ENCODE measurements around the gene PPP1R14C.
"Not testable (repeated sequence)": the region's sequence is repeated elsewhere in the genome, so short reads cannot be mapped to it uniquely, and the experiment has no call there.

PPP1R14C gene

DNA sequence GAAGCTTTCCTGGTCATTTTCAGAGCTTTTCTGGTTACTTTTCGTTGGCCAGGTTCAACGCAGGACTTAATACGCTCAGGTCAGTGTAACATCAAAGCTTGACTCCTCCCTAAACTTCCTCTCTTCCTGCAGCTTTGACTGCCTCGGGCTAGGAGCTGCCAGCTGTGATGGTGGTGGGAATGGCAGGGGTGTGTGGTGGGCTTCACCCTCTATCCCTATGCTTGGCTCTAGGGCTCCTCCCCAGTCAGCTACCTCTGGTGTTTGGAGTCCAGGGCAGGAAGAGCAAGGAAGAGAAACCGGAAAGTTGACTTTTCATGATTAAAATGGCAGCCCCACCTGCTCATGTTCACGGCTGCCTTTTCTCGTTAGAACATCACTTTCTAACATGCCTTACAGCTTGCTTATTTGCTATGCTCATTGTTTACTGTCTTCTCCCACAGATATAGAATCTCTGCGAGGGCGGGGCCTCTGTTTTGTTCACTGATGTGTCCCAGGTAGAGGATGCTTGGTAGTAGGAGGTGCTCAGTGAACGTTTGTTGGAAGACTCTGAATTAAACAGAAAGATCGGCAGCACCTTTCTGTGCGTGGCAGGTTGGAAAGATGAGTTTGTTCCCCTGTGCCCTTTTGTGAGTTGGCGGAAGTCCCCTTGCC is 16.1 kb upstream of the PPP1R14C start:
- H3K4me1 Mint-ChIP-seq (ENCODE audit: low read depth): no peaks in the 10 kb centered on the region
- no peaks in the 10 kb centered on the region for H3K9me3 Mint-ChIP-seq
- no peak overlapping the region for H3K4me3 Mint-ChIP-seq
- DNase-seq: no peak
- H3K36me3 Mint-ChIP-seq (ENCODE audit: low read depth): no peaks in the 10 kb centered on the region
- H3K27ac Mint-ChIP-seq: no peak overlapping the region
- peaks cover 23% of the 10 kb centered on the region for H3K27me3 Mint-ChIP-seq

DNA sequence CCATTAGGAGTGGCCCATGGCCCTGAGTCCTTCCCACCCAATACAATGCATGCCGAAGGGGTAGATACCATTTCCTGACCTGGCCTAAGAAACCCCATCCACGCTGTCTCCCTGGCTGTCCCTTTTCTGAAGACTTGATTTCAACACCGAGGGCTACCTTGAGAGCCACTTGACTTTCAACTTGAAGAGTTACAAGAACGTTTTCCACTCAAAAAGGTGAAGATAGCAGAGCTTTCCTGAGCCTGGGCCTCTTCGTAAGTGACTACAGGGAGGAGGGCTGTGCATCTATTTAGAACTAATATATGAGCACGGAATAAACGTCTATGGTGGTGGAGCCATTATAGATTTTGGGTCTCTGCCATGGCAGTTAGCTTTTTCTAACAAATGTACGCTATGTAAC is 14.4 kb upstream of the PPP1R14C start:
- Mint-ChIP-seq H3K27ac (no peak overlapping the region), H3K4me1 (ENCODE audit: low read depth) (no peaks in the 10 kb centered on the region), H3K4me3 (no peak overlapping the region), H3K9me3 (no peaks in the 10 kb centered on the region), H3K36me3 (ENCODE audit: low read depth) (no peaks in the 10 kb centered on the region), H3K27me3 (peaks cover 22% of the 10 kb centered on the region)
- DNase-seq: no peak

DNA sequence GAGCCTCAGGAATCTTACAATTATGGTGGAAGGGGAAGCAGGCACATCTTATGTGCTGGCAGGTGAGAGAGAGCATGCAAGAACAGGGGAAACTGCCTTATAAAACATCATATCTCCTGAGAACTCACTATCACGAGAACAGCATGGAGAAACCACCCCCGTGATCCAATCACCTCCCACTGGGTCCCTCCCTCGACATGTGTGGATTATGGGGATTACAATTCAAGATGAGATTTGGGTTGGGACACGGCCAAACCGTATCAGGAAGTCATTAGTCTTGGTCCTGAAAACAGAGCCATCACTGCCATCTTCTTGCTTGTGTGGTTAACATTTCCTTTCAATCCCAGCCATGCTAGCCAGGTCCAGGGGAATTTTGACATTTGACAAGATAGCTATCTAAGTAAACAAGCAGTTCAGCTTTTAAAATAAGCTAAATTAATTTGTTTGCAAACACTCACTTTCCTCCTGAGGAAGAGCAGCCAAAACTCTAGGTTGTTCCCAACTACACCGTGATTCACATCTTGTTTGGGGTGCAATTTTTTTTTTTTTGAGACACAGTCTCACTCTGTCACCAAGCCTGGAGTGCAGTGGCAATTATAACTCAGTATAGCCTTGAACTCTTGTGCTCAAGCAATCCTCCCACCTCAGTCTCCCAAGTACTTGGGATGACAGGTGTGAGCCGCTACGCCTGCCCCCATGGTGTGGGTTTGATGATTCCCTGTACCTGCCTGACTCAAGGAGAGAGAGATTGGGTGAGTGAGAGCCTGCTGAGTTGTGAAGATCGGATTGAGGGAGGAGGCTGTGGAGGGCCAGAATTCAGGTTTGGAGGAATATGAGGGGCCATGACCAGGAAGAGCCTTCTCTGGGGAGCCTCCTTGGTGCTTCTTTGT is 13.0 kb upstream of the PPP1R14C start:
- Mint-ChIP-seq H3K27ac (no peak overlapping the region), H3K27me3 (peaks cover 15% of the 10 kb centered on the region), H3K9me3 (no peaks in the 10 kb centered on the region), H3K4me3 (no peak overlapping the region), H3K4me1 (ENCODE audit: low read depth) (no peaks in the 10 kb centered on the region), H3K36me3 (ENCODE audit: low read depth) (no peaks in the 10 kb centered on the region)
- no peak for DNase-seq

- Mint-ChIP-seq H3K4me3 (no peak overlapping the region), H3K9me3 (peaks cover 5% of the 10 kb centered on the region), H3K36me3 (ENCODE audit: low read depth) (no peaks in the 10 kb centered on the region), H3K27ac (no peak overlapping the region), H3K4me1 (ENCODE audit: low read depth) (no peaks in the 10 kb centered on the region), H3K27me3 (peaks cover 25% of the 10 kb centered on the region)
- no peak for DNase-seq
Observed at GRCh38 chr6:150133686-150134085, 9.2 kb upstream of the PPP1R14C start.

DNA sequence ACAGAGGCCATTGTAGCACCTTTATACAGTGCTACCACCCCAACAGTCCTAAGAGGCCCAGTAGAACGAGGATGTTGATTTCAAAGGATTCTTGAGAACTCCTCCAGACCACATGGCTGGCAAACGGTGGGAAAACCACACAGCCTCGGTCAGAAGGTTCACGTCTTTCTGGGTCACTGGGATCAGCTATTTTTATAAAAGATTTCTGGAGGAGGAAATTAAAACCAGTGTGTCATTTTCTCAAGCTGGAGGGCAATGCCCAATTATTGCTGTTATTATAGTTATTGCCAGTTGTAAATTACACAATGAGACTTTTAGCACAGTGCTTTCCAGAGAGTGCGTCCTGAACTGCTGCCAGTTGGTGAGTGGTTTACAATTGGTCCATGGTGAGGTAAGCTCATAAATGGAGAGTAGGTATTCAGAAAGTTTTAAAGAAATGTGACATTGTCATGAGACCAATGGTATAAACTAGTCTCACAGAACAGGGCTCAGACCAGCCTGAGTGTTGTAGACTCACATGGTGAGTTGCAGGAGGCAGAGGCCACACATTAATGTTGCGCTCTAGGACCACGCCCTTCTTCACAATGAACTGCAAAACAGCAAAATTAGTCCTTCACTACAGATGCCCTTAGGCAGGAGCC is 8.4 kb upstream of the PPP1R14C start:
- Mint-ChIP-seq H3K4me1 (ENCODE audit: low read depth) (no peaks in the 10 kb centered on the region), H3K36me3 (ENCODE audit: low read depth) (no peaks in the 10 kb centered on the region), H3K27ac (no peak overlapping the region), H3K27me3 (peaks cover 27% of the 10 kb centered on the region), H3K4me3 (no peak overlapping the region), H3K9me3 (peaks cover 5% of the 10 kb centered on the region)
- DNase-seq: no peak

DNA sequence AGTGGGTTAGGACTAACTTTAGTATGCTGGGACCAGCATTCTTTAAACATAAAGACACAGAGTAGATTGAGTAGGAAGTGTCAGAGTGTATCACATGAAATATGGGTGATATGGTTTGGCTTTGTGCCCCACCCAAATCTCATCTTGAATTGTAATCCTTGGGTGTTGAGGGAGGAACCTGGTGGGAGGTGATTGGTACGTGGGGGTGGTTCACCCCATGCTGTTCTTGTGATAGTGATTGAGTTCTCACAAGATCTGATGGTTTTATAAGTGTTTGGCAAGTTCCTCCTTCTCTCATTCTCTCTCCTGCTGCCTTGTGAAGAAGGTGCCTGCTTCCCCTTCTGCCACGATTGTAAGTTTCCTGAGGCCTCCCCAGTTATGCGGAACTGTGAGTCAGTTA is 5.1 kb upstream of the PPP1R14C start:
- not testable (repeated sequence) for H3K27ac Mint-ChIP-seq; H3K36me3 Mint-ChIP-seq (ENCODE audit: low read depth); DNase-seq; H3K4me1 Mint-ChIP-seq (ENCODE audit: low read depth); H3K4me3 Mint-ChIP-seq; H3K9me3 Mint-ChIP-seq
- peaks cover 59% of the 10 kb centered on the region for H3K27me3 Mint-ChIP-seq

- Mint-ChIP-seq H3K36me3 (ENCODE audit: low read depth) (no peaks in the 10 kb centered on the region), H3K27me3 (peaks cover 60% of the 10 kb centered on the region), H3K27ac (no peak overlapping the region), H3K9me3 (peaks cover 5% of the 10 kb centered on the region), H3K4me3 (no peak overlapping the region), H3K4me1 (ENCODE audit: low read depth) (peaks cover 6% of the 10 kb centered on the region)
- DNase-seq: no peak
Observed at GRCh38 chr6:150138638-150139037, 4.2 kb upstream of the PPP1R14C start.

DNA sequence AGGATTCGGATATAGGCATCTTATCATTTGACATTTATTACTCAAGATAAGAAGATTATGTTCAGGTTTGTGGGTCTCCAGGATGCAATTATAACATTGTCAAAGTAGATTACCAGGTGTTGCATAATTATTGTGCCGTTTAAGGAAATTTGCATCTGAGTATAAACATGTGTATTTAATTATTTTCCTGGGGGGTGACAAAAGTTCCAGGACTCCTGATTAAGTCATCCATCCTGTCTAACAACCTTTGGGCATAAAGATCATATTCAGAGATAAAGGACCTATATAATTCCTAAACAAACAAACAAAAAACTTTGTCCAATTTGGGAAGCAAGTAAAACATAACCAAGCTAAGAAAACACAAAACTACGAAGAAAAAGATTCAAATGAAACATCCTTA is 3.3 kb upstream of the PPP1R14C start:
- H3K9me3 Mint-ChIP-seq: peaks cover 5% of the 10 kb centered on the region
- H3K4me1 Mint-ChIP-seq (ENCODE audit: low read depth): peaks cover 13% of the 10 kb centered on the region
- H3K27ac Mint-ChIP-seq: no peak overlapping the region
- DNase-seq: no peak
- H3K4me3 Mint-ChIP-seq: no peak overlapping the region
- no peaks in the 10 kb centered on the region for H3K36me3 Mint-ChIP-seq (ENCODE audit: low read depth)
- H3K27me3 Mint-ChIP-seq: peaks cover 67% of the 10 kb centered on the region

- H3K27me3 Mint-ChIP-seq: peaks cover 73% of the 10 kb centered on the region
- no peak overlapping the region for H3K27ac Mint-ChIP-seq
- H3K36me3 Mint-ChIP-seq (ENCODE audit: low read depth): no peaks in the 10 kb centered on the region
- no peak for DNase-seq
- peaks cover 15% of the 10 kb centered on the region for H3K4me1 Mint-ChIP-seq (ENCODE audit: low read depth)
- H3K9me3 Mint-ChIP-seq: peaks cover 5% of the 10 kb centered on the region
- H3K4me3 Mint-ChIP-seq: no peak overlapping the region
Observed at GRCh38 chr6:150140236-150140969, 2.4 kb upstream of the PPP1R14C start.

DNA sequence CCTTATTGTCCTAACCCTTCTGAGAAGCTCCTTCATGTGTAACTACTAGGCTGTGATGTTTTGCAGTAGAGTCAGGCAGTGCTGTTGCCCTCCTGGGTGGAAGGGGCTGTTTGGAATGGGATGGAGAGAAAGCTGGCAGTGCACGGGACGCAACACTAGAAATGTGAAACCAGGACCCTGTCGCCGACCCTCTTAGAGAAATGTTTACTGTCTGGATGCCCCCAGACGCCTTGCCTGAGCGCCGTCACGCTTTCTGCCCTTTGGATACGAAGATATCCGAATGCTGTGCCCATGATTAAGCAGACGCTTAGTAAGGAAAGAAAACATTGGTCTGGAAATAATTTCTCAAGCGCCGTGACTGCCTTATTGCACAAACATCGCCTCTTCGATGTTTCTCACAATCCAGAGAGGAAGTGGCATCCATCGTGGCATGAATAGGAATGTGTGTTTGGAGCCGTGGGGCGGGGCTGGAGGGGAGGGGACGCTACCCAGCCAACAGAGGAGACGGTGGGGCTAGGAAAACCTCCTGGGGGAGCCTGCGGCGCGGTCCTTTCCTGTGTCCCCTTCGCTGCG is 661 bp upstream of the PPP1R14C start:
- peaks cover 80% of the 10 kb centered on the region for H3K27me3 Mint-ChIP-seq
- H3K9me3 Mint-ChIP-seq: peaks cover 5% of the 10 kb centered on the region
- H3K4me3 Mint-ChIP-seq: peak overlapping the region; percentile 63
- H3K36me3 Mint-ChIP-seq (ENCODE audit: low read depth): no peaks in the 10 kb centered on the region
- no peak for DNase-seq
- H3K27ac Mint-ChIP-seq: peak overlapping the region; percentile 47
- peaks cover 22% of the 10 kb centered on the region for H3K4me1 Mint-ChIP-seq (ENCODE audit: low read depth)

DNA sequence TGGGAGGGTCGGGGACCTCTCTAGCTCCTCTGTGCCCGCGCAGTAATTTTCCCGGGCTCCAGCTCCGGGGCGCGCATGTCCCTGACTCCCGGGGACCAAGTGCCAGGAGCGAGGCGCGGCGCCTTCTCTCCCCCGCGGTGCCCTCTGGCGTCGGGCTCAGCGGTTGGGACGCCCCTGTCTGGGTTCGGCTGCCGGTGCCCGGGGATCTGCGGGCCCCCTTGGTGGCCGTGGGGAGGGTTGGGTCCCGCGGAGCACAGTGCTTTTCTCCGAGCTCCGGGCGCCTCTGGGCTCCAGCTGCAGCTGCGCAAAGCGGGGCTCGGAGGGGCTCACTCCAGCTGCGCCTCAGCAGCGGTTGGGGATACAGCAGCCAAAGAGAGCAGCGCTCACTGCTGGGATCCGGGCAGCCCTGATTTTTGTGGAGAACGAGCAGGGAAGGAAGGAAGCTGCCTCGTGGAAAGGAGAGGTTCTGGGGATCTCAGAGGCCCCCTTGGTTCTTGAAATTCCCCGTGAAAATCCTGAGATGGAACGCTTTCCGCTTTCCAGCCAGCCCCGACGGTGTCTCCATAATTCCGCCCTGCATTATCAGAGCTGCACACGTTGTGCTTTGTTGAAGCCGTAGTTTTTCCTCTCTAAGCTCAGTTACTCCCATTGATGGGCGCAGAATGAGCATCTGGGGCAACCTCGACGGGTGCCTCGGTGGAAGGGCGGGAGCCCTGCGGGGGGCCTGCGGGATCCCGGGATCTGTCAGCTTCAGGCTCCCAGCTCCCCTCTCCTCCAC is 861 bp downstream of the PPP1R14C start:
- H3K27ac Mint-ChIP-seq: no peak overlapping the region
- H3K27me3 Mint-ChIP-seq: peaks cover 84% of the 10 kb centered on the region
- H3K9me3 Mint-ChIP-seq: no peaks in the 10 kb centered on the region
- peak overlapping the region; percentile 33 for H3K4me3 Mint-ChIP-seq
- peaks cover 22% of the 10 kb centered on the region for H3K4me1 Mint-ChIP-seq (ENCODE audit: low read depth)
- peak; percentile 40 for DNase-seq
- H3K36me3 Mint-ChIP-seq (ENCODE audit: low read depth): no peaks in the 10 kb centered on the region

GRCh38 chr6:150144294-150144868 is 1.5 kb downstream of the PPP1R14C start:
- Mint-ChIP-seq H3K27me3 (peaks cover 88% of the 10 kb centered on the region), H3K27ac (no peak overlapping the region), H3K4me3 (peak overlapping the region; percentile 23), H3K4me1 (ENCODE audit: low read depth) (peaks cover 22% of the 10 kb centered on the region), H3K9me3 (no peaks in the 10 kb centered on the region), H3K36me3 (ENCODE audit: low read depth) (no peaks in the 10 kb centered on the region)
- no peak for DNase-seq

GRCh38 chr6:150145427-150145826 is 2.6 kb downstream of the PPP1R14C start:
- no peaks in the 10 kb centered on the region for H3K36me3 Mint-ChIP-seq (ENCODE audit: low read depth)
- no peak overlapping the region for H3K4me3 Mint-ChIP-seq
- no peaks in the 10 kb centered on the region for H3K9me3 Mint-ChIP-seq
- H3K27ac Mint-ChIP-seq: no peak overlapping the region
- peaks cover 22% of the 10 kb centered on the region for H3K4me1 Mint-ChIP-seq (ENCODE audit: low read depth)
- no peak for DNase-seq
- peaks cover 89% of the 10 kb centered on the region for H3K27me3 Mint-ChIP-seq

All from activated T-cell treated with anti-CD3 and anti-CD28 coated beads, Interleukin-2, amount 50 U/mL, for 24 hours (primary cell).